DMS114 treated with DMSO at 0.1 percent for 48 hours (cell line): ENCODE measurements around the gene PNN.
"Not testable (repeated sequence)": the region's sequence is repeated elsewhere in the genome, so short reads cannot be mapped to it uniquely, and the experiment has no call there.

Source experiments
- DNase-seq: peaks from one replicate; lab custom pipeline; 2025; ENCODE audit not compliant: unreplicated experiment; lab: John Stamatoyannopoulos, UW

PNN gene

DNA sequence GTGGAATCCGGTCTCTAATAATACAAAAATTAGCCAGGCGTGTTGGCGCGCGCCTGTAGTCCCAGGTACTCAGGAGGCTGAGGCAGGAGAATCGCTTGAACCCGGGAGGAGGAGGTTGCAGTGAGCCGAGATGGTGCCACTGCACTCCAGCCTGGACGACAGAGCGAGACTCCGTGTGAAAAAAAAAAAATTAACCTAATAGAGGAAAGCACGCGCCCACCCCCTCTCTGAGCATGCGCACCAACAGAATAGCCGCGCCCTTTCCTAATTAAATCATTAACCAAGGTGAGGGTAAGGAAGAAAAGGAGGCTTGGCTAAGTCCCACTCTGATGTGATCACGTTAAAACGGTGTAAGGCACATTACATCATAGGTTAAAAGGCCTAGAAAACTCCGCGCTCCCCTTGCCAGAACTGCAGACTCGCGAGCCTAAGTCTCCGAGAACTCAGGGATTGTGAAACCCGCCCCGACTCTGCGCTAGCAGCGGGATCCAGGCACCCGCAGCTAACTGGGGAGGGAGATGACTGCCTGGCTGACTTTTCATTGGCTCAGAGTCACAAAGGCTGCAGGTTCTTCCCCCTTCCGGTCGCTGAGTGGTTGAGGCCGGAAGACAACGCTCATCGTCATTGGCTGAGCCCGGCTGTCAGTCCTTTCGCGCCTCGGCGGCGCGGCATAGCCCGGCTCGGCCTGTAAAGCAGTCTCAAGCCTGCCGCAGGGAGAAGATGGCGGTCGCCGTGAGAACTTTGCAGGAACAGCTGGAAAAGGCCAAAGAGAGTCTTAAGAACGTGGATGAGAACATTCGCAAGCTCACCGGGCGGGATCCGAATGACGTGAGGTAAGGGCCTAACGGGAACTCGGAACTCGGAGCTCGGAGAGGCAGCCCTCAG is at the start of gene PNN:
Gene PNN (plus strand): TSS at position 695 of the 885 bp plus-strand sequence. CDS start 26 bp downstream, at position 721.
- DNase-seq, result peak; percentile 95

GRCh38 chr14:39137835-39138234 is 37.2 kb upstream of the PNN start:
- not testable (repeated sequence) for DNase-seq

GRCh38 chr14:39138440-39138839 is 36.6 kb upstream of the PNN start:
- DNase-seq, result no peak

DNA sequence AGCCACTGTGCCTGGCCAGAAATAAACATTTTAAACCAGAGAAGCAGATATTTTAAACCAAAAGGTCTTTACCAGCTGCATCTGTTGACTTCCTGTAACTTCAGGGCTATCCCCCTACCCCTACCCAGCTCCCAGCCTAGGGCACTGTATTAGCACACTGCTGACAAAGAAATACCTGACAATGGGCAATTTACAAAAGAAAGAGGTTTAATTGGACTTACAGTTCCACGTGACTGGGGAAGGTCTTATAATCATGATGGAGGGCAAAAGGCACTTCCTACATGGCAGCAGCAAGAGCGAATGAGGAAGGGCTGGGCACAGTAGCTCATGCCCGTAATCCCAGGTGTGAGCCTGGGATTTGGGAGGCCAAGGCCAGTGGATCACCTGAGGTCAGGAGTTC is 34.9 kb upstream of the PNN start:
- no peak for DNase-seq

- not testable (repeated sequence) for DNase-seq
Measured at GRCh38 chr14:39141623-39142022, 33.4 kb upstream of the PNN start.

DNA sequence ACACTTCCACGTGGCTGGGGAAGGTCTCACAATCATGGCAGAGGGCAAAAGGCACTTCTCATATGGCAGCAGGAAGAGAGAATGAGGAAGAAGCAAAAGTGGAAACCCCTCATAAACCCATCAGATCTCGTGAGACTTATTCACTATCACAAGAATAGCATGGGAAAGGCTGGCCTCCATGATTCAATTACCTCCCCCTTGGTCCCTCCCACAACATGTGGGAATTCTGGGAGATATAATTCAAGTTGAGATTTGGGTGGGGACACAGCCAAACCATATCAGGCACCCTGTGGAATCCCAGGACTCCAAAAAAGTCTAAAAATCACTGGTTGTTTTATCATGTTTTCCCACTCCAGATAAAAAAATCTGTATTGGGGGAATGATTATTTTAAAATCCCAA is 31.8 kb upstream of the PNN start:
- DNase-seq, result not testable (repeated sequence)

- DNase-seq, result no peak
Measured at GRCh38 chr14:39145266-39145966, 29.6 kb upstream of the PNN start.

GRCh38 chr14:39154594-39155189 is 20.4 kb upstream of the PNN start:
- DNase-seq, result no peak

DNA sequence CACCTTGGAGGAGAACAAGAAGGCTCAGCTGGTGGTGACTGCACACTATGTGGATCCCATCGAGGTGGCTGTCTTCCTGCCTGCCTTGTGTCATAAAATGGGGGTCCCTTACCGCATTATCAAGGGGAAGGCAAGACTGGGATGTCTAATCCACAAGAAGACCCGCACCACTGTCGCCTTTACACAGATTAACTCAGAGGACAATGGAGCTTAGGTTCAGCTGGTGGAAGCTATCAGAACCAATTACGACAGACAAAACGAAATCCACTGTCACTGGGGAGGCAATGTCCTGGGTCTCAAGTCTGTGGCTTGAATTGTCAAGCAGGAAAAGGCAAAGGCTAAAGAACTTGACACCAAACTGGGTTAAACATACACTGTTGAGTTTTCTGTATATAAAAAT is 17.6 kb upstream of the PNN start:
- DNase-seq, result no peak

- DNase-seq, result no peak
Measured at GRCh38 chr14:39158222-39158858, 16.7 kb upstream of the PNN start.

DNA sequence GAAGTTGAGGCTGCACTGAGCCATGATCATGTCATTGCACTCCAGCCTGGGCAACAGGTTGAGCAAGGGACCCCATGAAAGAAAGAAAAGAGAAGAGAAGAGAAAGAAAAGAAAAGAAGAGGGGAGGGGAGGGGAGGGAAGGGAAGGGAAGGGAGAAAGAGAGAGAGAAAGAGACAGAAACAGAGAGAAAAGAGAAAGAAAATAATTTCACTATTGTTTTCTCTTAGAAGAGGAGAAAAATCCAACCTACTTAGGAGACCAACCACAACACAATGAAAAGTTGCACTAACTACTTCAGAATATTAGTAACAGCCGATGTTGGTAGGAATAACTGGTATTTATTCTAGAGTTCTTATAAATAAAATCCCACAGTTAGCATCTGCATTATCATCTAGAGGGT is 14.6 kb upstream of the PNN start:
- no peak for DNase-seq

DNA sequence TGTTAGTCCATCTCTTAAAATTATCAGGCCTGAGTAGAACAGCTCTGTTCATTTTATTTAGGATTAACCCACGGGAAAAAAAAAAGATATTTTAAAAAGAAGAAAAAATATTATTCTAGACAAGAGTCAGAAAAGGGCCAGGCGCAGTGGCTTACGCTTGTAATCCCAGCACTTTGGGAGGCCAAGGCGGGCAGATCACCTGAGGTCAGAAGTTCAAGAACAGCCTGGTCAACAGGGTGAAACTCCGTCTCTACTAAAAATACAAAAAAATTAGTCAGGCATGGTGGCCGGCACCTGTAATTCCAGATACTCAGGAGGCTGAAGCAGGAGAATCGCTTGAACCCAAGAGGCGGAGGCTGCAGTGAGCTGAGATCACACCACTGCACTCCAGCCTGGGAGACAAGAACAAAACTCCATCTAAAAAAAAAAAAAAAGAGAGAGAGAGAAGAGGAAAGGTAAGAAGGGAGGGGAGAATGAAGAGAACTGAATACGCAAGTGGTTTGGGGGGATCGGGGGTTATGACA is 7.2 kb upstream of the PNN start:
- not testable (repeated sequence) for DNase-seq

DNA sequence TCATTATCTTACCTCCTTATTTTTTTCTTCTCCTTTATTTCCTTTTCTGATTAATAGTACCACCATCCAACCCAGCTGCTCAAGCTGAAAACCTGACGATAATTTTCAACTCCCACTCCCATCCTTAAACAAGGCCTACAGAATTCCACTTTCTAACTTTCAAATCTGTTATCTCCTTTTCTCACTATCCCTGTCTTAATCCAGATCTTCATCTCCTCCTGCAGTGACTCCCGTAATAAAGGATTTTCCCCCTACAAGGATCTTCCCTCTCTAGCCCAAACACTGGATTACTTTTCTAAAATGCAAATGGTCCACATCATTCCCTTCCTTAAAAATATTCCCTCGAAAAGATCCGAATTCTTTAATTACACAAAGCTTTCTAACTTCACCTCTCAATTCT is 6.5 kb upstream of the PNN start:
- no peak for DNase-seq

- no peak for DNase-seq
Measured at GRCh38 chr14:39169541-39169900, 5.5 kb upstream of the PNN start.

- no peak for DNase-seq
Measured at GRCh38 chr14:39173198-39173597, 1.9 kb upstream of the PNN start.

DNA sequence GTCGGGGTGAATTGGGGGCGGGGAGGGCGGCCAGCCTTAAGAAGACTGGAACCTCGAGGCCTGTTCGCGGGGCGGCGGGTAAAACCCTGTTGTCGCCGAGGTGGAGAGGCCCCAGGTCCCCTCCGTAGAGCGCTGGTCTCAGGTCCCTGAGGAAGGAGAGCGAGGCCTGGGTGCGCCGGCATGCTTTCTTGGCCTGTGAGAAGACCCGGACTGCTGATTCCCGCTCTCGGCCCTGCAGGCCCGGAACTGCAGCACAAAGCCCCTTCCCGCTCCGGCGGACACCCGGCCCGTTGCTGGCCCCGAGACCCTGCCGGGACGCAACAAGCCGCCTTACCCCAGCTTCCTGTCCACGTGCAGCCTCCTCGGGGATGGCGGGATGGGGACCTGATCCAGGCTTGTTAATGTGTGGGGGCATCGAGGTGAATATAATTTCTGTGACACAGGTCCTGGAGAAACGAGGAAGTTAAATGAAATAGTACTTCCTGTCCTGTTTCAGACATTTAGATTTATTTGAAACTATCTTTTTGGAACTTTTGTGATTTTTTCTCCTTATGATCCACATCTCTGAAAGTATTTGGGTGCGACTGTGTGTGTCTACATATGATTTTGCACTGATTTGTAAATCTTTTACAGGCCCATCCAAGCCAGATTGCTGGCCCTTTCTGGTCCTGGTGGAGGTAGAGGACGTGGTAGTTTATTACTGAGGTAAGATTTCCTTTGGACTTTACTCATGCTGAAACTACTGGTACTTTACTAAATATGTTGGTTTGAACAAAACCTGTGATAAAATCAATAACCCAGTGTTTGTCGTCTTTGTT is 600 bp downstream of the PNN start:
- DNase-seq, result no peak

GRCh38 chr14:39176263-39177167 is 1.5 kb downstream of the PNN start:
- no peak for DNase-seq

GRCh38 chr14:39177168-39177545 is 2.1 kb downstream of the PNN start:
- no peak for DNase-seq

DNA sequence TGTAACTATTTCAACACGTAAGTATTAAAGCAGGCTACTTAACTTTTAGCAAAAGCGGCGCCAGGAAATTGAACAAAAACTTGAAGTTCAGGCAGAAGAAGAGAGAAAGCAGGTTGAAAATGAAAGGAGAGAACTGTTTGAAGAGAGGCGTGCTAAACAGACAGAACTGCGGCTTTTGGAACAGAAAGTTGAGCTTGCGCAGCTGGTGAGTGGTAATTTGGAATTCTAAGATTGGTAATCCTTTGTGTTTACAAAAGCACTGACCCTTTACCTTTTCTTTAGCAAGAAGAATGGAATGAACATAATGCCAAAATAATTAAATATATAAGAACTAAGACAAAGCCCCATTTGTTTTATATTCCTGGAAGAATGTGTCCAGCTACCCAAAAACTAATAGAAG is 4.0 kb downstream of the PNN start:
- no peak for DNase-seq
